A673 (cell line): Measurements from ENCODE around the gene WWTR1.

ENCODE experiments used
- EZH2 ChIP-seq: fragments of 200-600 bp; sonication (generic); IDR thresholded peaks from 2 replicates; pipeline ENCODE4 v1.6.1; 2017; ENCODE audit warnings: borderline replicate concordance, low read depth, mild to moderate bottlenecking, mixed read lengths, antibody characterized with exemption, low read length; ENCODE audit not compliant: poor library complexity, severe bottlenecking
- TF ChIP-seq, protein P1 (sequence below): fragments of 300-800, 200-600 bp; sonication (generic); conservative IDR thresholded peaks from 2 replicates; pipeline ENCODE4 v1.5.1; 2017; ENCODE audit warnings: low read depth, mild to moderate bottlenecking, antibody characterized with exemption, low read length, moderate library complexity, mixed read lengths

DNA sequence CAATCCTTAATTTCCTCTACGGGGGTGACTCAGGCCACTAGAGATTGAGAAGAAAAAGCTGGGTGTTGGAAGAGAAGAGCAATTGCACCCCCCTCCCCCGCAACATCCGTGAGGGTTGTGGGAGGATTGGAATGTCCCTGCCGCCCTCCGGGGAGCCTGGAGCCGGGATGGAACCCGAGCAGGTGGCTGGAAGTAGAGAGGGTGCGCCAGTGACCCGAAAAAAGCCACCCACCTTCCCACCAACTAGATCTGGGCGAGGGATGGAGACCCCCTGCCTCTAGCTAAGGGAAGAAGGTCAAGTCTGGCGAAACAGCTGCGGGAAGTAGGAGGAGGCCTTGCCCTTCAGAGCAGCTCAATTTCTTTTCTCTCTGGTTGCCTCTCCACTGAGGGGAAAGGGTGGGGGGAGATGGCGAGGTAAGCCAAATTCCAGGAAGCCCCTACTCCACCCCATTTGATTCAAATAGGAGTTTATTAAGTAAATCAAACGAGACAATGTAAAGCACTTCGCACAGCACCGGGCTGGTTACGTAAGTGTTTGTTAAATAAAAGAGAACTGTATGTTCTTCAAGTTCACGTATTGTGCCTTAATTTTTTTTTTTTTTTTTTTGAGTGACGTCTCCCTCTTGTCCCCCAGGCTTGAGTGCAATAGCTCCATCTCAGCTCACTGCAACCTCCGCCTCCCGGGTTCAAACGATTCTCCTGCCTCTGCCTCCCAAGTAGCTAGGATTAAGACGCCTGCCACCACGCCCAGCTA is 1.1 kb upstream of the WWTR1 start:
- TF ChIP-seq, protein P1, sequence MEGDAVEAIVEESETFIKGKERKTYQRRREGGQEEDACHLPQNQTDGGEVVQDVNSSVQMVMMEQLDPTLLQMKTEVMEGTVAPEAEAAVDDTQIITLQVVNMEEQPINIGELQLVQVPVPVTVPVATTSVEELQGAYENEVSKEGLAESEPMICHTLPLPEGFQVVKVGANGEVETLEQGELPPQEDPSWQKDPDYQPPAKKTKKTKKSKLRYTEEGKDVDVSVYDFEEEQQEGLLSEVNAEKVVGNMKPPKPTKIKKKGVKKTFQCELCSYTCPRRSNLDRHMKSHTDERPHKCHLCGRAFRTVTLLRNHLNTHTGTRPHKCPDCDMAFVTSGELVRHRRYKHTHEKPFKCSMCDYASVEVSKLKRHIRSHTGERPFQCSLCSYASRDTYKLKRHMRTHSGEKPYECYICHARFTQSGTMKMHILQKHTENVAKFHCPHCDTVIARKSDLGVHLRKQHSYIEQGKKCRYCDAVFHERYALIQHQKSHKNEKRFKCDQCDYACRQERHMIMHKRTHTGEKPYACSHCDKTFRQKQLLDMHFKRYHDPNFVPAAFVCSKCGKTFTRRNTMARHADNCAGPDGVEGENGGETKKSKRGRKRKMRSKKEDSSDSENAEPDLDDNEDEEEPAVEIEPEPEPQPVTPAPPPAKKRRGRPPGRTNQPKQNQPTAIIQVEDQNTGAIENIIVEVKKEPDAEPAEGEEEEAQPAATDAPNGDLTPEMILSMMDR = no peak
- no peak for TF ChIP-seq EZH2
